Right forelimb (tissue), 1 donor: ENCODE data around the gene TAF6.
"Not testable (repeated sequence)": the region's sequence is repeated elsewhere in the genome, so short reads cannot be mapped to it uniquely, and the experiment has no call there.

Experiments used
- DNase-seq: peaks from one replicate; pipeline ENCODE4 v3.0.0-alpha.2; 2018

The TAF6 gene

DNA sequence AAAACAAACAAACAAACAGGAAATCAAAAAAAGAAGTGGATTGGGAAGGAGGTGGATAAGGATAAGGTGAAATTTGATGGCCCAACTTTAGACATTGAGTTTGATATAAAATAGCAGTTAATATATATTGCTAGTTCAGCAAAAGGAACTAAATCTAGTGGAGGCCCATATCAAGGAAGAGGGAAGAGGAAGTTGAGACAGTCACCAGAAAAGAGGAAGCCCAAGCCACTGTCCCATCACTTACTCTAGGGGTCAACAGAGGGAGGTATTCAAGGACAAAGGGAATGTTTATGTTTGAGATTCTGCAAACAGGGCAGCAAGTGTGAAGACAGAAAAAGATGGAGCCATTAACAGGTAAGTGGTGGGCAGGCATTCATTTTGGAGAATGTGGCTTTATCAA is 33.2 kb upstream of the TAF6 start:
- DNase-seq, result no peak

DNA sequence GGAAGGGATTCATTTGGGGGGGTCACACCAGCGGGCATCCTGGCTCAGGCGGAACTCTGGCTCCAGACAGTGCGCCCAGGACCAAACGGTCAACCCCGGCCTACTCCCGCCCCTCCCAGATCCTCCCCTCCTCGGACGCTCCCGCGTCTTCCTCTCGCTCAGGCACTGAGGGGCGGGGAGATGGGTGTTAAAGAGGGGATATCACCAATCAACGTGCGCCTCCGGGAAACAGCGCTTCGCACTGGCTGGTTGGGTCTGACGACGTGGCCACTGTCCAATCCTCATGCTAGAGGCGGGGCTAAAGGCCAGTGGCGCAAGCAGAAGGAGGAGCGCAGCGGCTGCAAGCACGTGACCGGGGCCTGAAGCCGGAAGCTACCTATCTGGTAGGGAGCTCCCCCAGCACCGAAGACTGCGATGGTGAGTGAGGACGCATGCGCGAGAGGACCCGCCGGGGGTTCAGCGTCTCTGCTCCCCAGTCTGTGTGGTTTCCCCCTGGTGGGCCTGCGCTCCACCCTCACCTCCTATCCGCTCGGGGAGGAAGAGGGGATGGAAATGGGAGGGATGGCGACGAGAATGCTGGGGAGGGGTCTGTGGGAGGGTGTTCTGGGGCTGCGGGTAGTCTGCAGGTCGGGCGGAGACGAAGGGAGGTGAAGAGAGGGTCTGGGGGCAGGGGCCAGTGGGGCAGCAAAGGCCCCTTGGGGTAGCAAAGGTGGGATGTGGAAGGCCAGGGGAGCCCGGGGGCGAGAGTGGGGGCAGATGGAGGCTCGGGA is 29.6 kb upstream of the TAF6 start, which contains the start of gene LAMTOR4:
LAMTOR4 (plus strand) TSS at position 360 of the 770 bp plus-strand sequence; CDS start at position 415, 55 bp downstream.
- peak; percentile 97 for DNase-seq

DNA sequence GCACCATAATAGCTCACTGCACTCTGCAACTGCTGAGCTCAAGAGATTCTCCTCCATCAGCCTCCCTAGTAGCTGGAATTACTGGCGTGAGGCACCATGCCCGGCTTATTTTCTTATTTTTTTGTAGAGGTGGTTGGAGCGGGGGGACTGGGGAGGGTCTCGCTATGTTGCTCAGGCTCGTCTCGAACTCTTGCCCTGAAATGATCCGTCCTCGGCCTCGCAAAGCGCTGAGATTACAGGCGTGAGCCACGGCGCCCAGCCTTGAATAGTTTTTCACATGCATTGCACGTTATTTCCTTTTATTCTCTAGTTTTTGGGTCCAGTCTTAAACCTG is 29.0 kb upstream of the TAF6 start:
- no peak for DNase-seq

DNA sequence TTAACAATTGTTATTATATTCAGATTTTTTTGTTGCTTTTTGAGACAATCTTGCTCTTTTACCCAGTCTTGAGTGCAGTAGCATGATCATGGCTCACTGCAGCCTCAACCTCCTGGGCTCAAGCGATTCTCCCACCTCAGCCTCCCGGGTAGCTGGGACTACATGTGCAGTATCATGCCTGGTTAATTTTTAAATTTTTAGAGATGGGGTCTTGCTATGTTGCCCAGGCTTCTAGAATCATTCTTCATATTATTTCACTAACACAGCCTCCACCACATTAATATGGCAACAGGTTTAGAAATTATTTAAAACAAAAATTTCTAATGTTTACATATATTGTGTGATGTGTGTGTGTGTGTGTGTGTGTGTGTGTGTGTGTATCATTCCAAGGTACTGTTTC is 28.1 kb upstream of the TAF6 start:
- DNase-seq, result no peak

DNA sequence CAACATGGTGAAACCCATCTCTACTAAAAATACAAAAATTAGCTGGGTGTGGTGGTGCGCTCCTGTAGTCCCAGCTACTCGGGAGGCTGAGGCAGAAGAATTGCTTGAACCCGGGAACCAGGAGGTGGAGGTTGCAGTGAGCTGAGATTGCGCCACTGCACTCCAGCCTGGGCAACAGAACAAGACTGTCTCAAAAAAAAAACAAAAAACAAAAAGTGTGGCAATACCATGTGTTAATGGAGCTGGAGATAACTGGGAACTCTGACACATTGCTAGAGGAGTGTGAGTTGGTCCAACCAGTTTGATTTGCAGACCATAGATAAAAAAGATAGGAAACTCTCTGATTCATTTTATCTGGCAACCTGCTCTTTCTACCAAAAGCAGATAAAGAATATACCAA is 27.2 kb upstream of the TAF6 start:
- DNase-seq, result not testable (repeated sequence)

DNA sequence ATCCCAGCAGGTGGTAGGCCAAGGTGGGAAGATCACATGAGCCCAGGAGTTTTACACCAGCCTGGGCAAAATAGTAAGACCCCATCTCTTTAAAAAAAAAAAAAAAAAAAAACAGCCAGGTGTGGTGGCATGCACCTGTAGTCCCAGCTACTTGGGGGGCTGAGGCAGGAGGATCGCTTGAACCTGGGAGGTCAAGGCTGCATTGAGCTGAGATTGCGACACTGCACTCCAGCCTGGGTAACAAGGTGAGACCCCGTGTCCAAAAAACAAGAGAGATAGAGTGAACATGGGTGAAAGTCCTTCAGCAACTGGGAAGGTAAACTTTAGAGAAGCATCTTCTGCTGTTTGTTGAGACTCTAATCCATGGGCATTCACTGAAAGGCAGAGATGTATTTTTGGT is 23.3 kb upstream of the TAF6 start:
- DNase-seq, result no peak

DNA sequence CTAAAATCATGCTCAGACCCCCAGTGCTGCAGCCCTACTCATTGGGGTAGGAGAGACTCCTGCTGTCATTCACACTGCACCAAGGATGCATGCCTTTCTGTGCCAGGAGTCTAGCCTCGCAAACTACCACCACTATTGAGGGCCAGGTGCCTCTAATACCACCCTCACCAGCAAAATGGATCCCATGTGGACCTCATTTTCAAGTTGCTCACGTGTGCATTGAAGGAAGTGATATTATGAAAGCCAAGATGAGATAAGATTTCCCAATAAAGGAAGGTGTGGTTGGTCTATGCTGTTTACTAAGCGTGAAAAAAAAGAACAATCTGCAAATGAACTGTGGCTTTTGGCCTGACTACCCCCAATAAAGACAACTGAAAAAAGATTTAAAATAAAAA is 22.4 kb upstream of the TAF6 start:
- DNase-seq, result no peak

DNA sequence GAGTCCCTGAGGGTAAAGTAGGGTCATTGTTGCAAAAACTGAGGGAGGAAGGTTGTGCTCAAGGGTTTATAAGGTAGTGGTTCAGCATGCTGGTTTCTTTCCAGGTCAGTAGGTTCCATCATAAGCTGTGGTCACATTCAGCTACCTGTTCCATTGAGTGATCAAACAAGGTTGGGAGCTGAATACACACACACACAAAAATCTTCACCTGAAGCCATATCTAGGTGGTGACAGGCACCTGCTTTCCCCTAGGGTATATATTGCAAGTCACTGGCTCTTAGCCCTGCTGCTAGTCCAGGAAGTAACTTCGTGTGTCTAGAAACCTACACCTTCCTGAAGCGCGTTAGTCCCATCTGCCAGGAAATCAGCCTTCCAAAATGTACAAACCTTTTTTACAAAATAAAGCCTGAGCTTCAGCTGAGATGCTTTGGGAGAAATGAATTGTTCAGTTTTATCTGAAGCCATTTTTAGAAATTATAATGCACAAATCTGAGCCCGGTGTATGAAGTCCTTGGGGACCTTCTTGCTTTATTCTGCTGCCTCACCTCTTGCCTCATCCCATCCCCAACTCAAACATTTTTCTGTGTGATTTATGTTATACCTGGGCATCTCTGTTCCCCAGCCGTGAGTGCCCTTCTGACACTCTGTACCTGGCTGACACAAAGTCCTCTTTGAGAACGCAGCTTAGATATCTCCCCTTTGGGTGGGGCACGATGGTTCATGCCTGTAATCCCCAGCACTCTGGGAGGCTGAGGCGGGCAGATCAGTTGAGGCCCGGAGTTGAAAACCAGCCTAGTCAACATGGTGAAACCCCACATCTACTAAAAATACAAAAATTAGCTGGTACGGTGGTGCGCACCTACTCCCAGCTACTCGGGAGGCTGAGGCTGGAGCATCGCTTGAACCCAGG is 18.9 kb upstream of the TAF6 start:
- DNase-seq, result no peak

DNA sequence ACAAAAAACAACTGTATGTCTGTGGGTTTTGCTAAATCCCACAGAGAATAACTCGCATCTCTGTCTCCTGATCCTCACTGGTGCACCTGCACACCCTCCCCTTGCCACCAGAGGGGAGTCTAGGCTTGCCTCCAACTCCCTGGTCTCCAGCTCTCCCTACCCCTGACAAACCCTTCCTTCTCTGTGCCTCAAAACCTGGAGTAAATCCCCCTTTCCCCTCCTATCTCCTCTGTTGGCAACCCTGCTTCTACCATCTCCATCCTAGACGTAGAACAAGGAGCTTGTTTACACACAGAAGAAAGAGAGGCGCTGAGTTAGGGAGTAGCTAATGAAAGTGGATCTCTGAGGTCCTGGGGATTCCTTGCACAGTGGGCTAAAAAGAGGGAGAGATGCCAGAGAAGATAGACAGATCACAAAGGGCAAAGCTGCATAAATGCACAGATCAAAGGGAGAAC is 13.6 kb upstream of the TAF6 start:
- no peak for DNase-seq

DNA sequence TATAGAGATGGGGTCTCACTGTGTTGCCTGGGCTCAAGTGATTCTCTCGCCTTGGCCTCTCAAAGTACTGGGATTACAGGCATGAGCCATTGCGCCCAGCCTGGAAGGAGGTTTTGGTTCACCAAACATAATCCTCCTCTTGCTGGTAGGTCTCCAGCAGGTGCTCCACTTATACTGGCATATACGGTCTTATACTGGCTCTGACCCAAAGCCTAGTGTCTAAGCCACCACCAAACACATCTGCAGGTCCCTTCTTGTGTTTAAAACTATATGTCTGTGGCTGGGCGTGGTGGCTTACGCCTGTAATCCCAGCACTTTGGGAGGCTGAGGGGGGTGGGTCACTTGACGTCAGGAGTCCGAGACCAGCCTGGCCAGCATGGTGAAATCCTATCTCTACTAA is 13.0 kb upstream of the TAF6 start:
- no peak for DNase-seq

DNA sequence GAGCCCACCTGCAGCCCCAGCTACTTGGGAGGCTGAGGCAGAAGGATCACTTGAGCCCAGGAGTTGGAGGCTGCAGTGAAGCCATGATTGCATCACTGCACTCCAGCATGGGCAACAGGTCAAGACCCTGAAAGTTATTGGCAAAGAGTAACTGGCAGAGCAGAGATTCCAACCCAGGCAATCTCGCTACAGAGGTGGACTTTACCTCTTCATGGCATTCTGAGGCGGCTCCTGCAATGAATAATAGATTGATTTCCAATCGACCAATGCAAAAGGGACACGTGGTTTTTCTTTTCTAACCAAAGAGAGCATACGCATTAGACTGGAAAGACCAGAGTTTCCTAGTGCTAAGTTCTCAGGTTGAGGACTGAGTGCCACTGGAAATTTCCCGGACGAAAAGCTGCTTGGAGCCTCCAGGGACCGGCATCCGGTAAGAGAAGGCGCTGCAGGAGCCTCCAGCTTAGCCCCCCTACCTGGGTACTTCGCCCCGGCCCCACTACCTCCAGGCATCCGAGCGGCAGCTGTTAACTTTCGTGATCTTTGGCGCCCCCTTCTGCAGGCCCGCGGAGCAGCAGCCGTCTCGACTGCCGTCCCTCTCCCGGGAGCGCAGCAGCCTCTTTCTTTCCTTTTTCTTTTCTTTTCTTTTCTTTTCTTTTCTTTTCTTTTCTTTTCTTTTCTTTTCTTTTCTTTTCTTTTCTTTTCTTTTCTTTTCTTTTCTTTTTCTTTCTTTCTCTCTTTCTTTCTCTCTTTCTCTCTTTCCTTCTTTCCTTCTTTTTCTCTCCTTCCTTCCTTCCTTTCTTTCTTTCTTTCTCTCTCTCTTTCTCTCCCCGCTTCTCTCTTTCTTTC is 11.7 kb upstream of the TAF6 start:
- peak; percentile 88 for DNase-seq

DNA sequence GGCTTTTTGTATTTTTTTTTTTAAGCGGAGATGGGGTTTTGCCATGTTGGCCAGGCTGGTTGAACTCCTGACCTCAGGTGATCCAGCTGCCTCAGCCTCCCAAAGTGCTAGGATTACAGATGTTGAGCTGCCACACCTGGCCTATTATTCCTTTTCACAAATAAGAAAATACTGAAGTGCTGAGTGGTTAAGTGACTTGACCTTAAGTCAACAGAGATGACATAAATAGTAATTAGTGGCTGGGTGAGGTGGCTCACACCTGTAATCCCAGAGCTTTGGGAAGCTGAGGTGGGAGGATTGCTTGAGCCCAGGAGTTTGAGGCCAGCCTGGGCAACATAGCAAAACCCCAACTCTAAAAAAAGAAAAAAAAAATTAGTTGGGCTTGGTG is 11.1 kb upstream of the TAF6 start:
- DNase-seq, result not testable (repeated sequence)

DNA sequence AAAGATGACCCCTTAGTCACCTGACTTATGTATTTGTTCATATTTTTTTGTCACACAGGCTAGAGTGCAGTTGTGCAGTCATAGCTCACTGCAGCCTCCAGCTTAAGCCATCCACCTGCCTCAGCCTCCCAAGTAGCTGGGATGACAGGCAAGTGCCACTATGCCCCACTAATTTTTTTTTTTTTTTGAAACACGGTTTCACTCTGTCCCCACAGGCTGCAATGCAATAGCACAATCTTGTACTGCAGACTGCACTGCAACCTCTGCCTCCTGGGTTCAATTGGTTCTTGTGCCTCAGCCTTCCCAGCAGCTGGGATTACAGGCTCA is 9.4 kb upstream of the TAF6 start:
- DNase-seq, result no peak

DNA sequence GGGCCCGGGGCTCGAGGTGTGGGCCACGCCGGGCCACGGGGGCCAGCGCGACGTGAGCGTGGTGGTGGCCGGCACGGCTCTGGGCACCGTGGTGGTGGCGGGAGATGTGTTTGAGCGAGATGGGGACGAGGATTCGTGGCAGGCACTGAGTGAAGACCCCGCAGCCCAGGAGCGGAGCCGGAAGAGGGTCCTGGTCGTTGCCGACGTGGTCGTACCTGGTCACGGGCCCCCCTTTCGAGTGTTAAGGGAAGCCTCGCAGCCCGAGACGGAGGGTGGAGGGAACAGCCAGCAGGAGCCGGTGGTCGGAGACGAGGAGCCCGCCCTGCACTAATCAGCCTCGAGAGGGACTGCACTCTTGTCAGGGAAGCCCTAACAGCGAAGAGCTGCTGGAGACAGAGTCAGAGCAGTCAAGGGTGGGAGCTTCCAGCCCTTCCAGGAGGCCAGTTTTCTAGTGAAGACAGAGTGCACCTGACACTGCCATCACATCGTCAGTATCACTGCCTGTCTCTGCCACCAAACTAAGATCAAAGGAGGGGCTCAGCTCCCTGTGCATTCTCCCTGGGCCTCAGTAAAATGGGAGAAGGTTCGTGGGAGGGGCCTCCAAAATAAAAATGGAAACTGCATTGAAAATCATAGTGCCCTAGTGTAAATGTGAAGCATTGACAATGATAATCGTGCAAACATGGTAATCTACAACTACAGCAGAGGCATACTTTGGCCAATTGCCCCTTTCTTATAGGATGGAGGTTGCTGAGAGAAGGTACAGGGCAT is 8.9 kb upstream of the TAF6 start:
- peak; percentile 54 for DNase-seq

DNA sequence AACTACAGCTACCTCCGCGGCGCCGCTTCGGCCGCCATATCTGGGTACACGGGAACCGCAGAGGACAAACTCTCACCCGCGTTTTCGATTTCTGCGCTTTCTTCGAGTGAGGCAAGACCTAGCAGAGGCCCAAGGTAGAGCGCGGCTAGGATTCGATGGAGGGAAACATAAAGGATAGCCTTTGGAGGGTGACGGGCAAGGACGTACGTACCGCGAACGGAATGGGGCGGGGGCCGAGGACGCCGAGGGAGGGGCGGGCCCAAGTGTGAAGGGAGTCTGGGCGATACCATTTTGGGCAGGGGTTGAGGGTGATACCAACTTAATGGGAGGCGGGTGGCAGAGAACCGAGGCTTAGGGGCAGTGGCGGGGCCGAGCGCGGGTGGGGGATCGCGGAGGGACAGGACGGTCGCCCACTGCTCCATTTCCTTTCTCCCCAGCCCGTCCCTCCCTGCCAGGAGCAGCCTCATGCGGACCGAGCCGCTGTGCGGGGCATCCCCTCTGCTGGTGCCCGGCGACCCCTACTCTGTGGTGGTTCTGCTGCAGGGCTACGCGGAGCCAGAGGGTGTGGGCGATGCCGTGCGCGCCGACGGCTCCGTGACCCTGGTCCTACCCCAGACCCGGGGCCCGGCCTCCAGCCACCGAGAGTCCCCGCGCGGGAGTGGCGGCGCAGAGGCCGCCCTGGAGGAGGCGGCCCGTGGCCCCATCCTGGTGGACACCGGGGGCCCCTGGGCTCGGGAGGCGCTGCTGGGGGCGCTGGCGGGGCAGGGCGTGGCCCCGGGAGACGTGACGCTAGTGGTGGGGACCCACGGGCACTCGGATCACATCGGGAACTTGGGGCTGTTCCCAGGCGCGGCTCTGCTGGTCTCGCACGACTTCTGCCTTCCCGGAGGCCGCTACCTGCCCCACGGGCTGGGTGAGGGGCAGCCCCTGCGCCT is 8.0 kb upstream of the TAF6 start, which contains the start of gene MBLAC1:
MBLAC1 (plus strand) TSS at position 37 of the 935 bp plus-strand sequence; CDS start at position 466, 429 bp downstream.
- peak; percentile 95 for DNase-seq

DNA sequence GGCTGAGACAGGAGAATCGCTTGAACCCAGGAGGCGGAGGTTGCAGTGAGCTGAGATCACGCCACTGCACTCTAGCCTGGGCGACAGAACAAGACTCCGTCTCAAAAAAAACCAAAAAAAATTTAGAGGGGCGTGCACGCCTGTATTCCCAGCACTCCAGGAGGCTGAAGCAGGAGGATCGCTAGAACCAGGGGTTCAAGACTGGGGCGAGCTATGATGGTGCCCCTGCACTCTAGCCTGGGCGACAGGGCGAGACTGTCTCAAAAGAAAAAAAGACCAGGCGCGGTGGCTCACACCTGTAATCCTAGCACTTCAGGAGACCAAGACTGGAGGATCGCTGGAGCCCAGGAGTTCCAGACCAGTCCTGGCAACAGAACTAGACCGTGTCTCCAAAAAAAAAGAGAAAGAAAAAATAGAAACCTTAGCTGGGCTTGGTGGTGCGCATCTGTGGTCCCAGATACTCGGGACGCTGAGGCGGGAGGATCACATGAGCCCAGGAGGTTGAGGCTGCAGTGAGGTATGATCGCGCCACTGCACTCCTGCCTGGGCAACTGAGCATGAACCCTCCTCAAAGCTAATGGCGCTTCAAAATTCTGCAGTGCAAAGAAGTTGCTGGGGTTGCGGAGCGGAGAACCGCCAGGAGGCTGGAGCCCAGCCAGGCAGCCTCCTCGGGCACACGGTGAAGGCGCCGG is 7.2 kb upstream of the TAF6 start:
- DNase-seq, result no peak

DNA sequence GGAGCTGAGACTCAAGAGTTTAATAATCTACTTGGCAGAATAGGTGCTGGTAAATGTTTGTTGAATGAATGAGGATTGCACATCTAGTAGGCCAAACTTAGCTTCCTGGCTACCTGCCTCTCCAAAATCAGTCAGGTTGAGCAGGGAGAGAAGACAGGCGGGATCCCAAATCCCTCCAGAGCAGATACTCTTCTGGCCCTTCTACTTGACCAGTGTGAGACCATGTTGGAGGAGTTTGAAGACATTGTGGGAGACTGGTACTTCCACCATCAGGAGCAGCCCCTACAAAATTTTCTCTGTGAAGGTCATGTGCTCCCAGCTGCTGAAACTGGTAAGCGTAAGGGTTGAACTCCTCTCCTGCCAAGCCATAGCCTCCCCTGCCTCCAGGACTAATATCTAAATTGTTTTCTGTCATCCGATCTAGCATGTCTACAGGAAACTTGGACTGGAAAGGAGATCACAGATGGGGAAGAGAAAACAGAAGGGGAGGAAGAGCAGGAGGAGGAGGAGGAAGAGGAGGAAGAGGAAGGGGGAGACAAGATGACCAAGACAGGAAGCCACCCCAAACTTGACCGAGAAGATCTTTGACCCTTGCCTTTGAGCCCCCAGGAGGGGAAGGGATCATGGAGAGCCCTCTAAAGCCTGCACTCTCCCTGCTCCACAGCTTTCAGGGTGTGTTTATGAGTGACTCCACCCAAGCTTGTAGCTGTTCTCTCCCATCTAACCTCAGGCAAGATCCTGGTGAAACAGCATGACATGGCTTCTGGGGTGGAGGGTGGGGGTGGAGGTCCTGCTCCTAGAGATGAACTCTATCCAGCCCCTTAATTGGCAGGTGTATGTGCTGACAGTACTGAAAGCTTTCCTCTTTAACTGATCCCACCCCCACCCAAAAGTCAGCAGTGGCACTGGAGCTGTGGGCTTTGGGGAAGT is 5.4 kb upstream of the TAF6 start:
- no peak for DNase-seq

DNA sequence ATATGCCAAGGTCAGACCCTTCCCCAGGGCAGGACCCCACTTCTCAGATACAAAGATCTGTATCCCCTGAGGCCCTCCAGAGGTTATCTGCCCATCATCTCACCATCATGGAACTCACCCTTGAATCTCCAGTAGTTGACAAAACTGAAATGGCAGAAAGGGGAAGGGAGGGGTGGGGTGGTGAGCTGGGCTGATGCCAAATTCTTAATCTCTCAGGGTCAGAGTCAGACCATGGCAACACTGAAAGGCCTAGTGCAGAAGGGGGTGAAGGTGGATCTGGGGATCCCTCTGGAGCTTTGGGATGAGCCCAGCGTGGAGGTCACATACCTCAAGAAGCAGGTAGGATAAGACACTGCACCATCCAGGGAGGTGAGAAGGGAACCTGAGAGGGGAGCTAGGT is 3.4 kb upstream of the TAF6 start:
- no peak for DNase-seq

DNA sequence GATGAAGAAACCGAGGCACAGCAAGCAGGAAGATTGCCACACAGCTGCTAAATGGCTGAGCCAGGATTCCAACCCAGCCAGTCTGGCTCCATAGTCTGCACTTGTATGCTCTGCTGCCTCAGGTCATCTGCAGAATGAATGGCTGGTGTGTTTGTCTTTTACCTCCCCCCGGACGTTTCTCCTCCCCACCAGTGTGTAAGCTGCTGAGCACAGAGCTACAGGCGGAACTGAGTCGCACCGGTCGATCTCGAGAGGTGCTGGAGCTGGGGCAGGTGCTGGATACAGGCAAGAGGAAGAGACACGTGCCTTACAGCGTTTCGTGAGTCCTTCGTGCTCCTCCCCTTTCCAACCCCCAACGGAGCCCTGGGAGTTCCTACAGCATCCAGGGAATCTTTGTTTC is 2.9 kb upstream of the TAF6 start:
- DNase-seq, result no peak

DNA sequence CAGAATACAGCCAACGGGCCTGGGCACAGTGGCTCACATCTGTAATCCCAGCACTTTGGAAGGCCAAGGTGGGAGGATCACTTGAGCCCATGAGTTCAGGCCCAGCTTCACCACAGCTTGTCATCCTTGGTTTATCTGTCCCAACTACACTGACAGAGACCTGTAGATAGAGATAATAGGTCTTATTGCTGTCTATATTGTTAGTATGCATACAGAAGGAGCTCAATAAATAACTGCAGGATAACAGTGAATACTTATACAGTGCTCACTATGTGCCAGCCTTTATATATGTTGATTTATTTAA is 1.5 kb upstream of the TAF6 start:
- DNase-seq, result no peak
